ENCODE results near the gene EFNA3. TPM values are rescaled to one million over a fixed set of nuclear protein-coding genes. Genes with fewer than 3 reads are reported as not detected.

EFNA3 gene
- total RNA-seq, 6 experiments from 2014 or later = 0.25 to 0.87 (median 0.55) TPM

GRCh38 chr1:155123801-155124200, 45.2 kb downstream of the EFNA3 start:
- Mint-ChIP-seq H3K27ac (no peak overlapping the region), H3K36me3 (ENCODE audit: low read depth) (no peaks in the 10 kb centered on the region), H3K4me3 (no peak overlapping the region), H3K9me3 (no peaks in the 10 kb centered on the region), H3K4me1 (ENCODE audit: low read depth) (peaks cover 27% of the 10 kb centered on the region), H3K27me3 (ENCODE audit: insufficient read depth) (peaks cover 68% of the 10 kb centered on the region)
- DNase-seq = no peak
- no peak for TF ChIP-seq CTCF (IDR thresholded peaks at IDR 0.05)

GRCh38 chr1:155124503-155125463, 46.1 kb downstream of the EFNA3 start:
- H3K9me3 Mint-ChIP-seq = no peaks in the 10 kb centered on the region
- TF ChIP-seq CTCF (IDR thresholded peaks at IDR 0.05) = no peak
- H3K27me3 Mint-ChIP-seq (ENCODE audit: insufficient read depth) = peaks cover 67% of the 10 kb centered on the region
- DNase-seq = no peak
- peaks cover 32% of the 10 kb centered on the region for H3K4me1 Mint-ChIP-seq (ENCODE audit: low read depth)
- no peak overlapping the region for H3K27ac Mint-ChIP-seq
- no peak overlapping the region for H3K4me3 Mint-ChIP-seq
- H3K36me3 Mint-ChIP-seq (ENCODE audit: low read depth) = no peaks in the 10 kb centered on the region

GRCh38 chr1:155125511-155125945, 46.9 kb downstream of the EFNA3 start:
- no peak overlapping the region for H3K4me3 Mint-ChIP-seq
- TF ChIP-seq CTCF (IDR thresholded peaks at IDR 0.05) = no peak
- no peaks in the 10 kb centered on the region for H3K36me3 Mint-ChIP-seq (ENCODE audit: low read depth)
- H3K9me3 Mint-ChIP-seq = no peaks in the 10 kb centered on the region
- H3K27me3 Mint-ChIP-seq (ENCODE audit: insufficient read depth) = peaks cover 61% of the 10 kb centered on the region
- DNase-seq = no peak
- no peak overlapping the region for H3K27ac Mint-ChIP-seq
- peaks cover 34% of the 10 kb centered on the region for H3K4me1 Mint-ChIP-seq (ENCODE audit: low read depth)

DNA sequence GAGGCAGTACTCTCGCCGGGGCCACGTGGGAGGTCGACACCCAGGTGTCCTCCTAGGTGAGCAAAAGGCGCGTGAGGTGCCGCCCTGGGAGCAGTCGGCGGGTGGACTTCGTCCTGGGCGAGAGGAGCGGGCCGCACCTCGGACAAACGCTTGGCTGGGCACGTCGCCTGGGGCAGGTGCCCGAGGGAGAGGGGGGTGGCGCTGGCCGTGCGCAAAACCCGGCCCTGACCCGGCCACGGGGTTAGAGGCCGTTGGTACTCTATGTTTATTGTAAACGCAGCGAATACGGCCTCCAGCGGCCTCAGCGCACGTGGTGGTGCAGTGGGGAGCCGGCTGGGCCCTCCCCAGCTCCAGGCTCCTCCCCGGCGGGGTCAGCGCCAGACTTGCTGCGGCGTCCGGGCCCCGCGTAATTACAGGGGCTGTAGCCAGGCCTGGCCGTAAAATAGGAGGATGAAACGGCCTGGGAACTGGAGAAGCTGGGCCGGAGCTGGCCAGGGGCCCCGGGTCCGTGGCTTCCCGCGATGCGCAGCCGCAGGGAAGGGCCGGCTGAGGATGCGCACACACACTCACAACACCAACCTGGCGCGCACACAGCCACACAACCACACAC, 47.4 kb downstream of the EFNA3 start:
- Mint-ChIP-seq H3K9me3 (no peaks in the 10 kb centered on the region), H3K27ac (no peak overlapping the region), H3K27me3 (ENCODE audit: insufficient read depth) (peaks cover 58% of the 10 kb centered on the region), H3K4me1 (ENCODE audit: low read depth) (peaks cover 34% of the 10 kb centered on the region), H3K36me3 (ENCODE audit: low read depth) (no peaks in the 10 kb centered on the region), H3K4me3 (peak overlapping the region; percentile 64)
- TF ChIP-seq CTCF (IDR thresholded peaks at IDR 0.05) = no peak
- no peak for DNase-seq

DNA sequence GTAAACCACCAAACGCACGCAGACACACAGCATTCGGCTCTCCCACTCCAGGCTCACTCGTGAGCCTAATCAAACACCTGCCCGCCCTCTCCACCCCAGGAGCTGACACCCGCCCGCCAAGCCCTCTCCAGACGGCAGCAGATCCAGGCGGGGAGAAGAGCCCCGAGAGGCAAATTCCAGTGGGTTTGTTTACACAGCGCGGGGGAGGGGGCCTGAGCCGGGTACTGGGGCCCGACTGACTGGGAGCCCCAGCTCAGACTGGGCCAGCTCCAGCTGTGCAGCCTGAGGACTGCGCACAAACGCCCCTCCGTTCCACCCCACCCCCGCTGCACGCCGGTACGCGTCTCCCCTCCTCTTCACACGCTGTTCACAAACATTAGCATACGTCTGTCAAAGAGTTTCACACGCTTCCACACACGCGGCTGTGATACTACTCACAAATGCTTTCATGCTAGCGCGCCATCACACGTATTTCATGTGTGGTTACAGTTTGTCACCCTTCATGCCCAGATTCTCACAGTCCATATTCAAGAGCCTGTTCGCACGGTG, 48.0 kb downstream of the EFNA3 start:
- H3K36me3 Mint-ChIP-seq (ENCODE audit: low read depth) = no peaks in the 10 kb centered on the region
- no peak overlapping the region for H3K27ac Mint-ChIP-seq
- H3K27me3 Mint-ChIP-seq (ENCODE audit: insufficient read depth) = peaks cover 54% of the 10 kb centered on the region
- no peak for DNase-seq
- no peaks in the 10 kb centered on the region for H3K9me3 Mint-ChIP-seq
- H3K4me1 Mint-ChIP-seq (ENCODE audit: low read depth) = peaks cover 34% of the 10 kb centered on the region
- peak overlapping the region; percentile 66 for H3K4me3 Mint-ChIP-seq
- TF ChIP-seq CTCF (IDR thresholded peaks at IDR 0.05) = no peak
